HG02798 (cell line): Measurements from ENCODE around the gene GTF2IRD2.
"Not testable (repeated sequence)": the region's sequence is repeated elsewhere in the genome, so short reads cannot be mapped to it uniquely, and the experiment has no call there.

ENCODE experiments used
- ATAC-seq: cut with Tn5 transposase; IDR thresholded peaks from one replicate; pipeline ENCODE4 v1.9.1; 2021; ENCODE audit warnings: mild to moderate bottlenecking; ENCODE audit not compliant: unreplicated experiment, poor library complexity

The GTF2IRD2 gene

GRCh38 chr7:74789200-74789736, 62.1 kb downstream of the GTF2IRD2 start:
- not testable (repeated sequence) for ATAC-seq

- peak; percentile 90 for ATAC-seq
Observed at GRCh38 chr7:74788369-74789150, 62.8 kb downstream of the GTF2IRD2 start.

GRCh38 chr7:74783595-74783994, 67.8 kb downstream of the GTF2IRD2 start:
- ATAC-seq: not testable (repeated sequence)

GRCh38 chr7:74781746-74782145, 69.7 kb downstream of the GTF2IRD2 start:
- ATAC-seq: not testable (repeated sequence)

GRCh38 chr7:74779053-74779452, 72.4 kb downstream of the GTF2IRD2 start:
- not testable (repeated sequence) for ATAC-seq

- ATAC-seq: peak; percentile 30
Observed at GRCh38 chr7:74775111-74775510, 76.3 kb downstream of the GTF2IRD2 start.

- ATAC-seq: peak; percentile 85
Observed at GRCh38 chr7:74773760-74774750, 77.3 kb downstream of the GTF2IRD2 start, which contains the start of gene NCF1. NCF1 (plus strand) TSS chr7:74774011; CDS start chr7:74774032, 21 bp downstream.

GRCh38 chr7:74772093-74772492, 79.3 kb downstream of the GTF2IRD2 start:
- ATAC-seq: not testable (repeated sequence)

GRCh38 chr7:74770062-74770461, 81.3 kb downstream of the GTF2IRD2 start:
- not testable (repeated sequence) for ATAC-seq

- not testable (repeated sequence) for ATAC-seq
Observed at GRCh38 chr7:74766991-74767390, 84.4 kb downstream of the GTF2IRD2 start.

- ATAC-seq: peak; percentile 40
Observed at GRCh38 chr7:74766509-74766908, 84.9 kb downstream of the GTF2IRD2 start.

GRCh38 chr7:74765205-74765918, 86.0 kb downstream of the GTF2IRD2 start:
- ATAC-seq: not testable (repeated sequence)

- not testable (repeated sequence) for ATAC-seq
Observed at GRCh38 chr7:74758982-74759381, 92.4 kb downstream of the GTF2IRD2 start.

GRCh38 chr7:74758268-74758667, 93.1 kb downstream of the GTF2IRD2 start:
- not testable (repeated sequence) for ATAC-seq

- not testable (repeated sequence) for ATAC-seq
Observed at GRCh38 chr7:74756673-74757072, 94.7 kb downstream of the GTF2IRD2 start.

- not testable (repeated sequence) for ATAC-seq
Observed at GRCh38 chr7:74753921-74754482, 97.4 kb downstream of the GTF2IRD2 start.
